ENCODE measurements around the gene C15orf61. TPM values are rescaled to one million over a fixed set of nuclear protein-coding genes. Genes with fewer than 3 reads are reported as not detected.

The C15orf61 gene
- total and polyA plus RNA-seq, 2 of the 13 experiments (the other 11 are each of a cell fraction or from before 2014, with no cell fraction given) = 2.1 to 6.6 TPM

DNA sequence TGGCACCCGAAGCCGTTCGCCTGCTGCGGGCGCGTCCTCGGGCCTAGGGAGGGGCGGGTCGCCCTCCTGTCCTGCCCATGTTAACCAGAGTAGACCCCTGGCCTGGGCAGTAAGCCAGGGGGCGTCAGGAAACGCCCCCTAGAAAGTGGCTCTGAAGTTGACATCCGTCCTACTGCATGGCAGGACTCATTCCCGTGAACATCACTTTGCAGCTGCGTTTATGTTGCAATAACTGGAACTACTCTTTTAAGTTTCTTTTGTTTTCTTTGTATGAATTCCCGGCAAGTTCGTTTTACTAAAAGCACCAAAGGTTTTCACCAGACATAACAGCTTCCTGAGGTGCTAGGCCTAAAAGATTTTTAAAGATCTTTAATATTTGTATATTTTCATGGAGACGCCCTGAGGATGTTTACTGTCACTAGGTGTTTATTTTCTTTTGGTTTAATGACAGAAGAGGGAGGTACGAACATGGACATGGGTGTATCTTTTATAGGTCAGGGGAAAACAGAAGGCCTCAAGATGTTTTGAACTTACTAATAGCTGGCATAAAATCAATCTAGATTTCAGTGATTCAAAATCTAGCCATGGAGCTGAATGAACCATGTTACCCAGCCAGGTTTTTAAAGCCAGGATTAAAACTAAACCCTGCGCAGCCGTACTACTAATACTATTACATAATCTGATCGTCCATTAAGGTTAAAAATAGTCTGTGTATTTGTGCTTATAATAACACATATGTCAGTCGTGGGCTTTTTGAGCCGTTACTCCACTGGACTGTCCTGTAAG lies 1.0 kb downstream of the C15orf61 start (continued):
- peak; percentile 71; the same call in 1 of the 2 replicates for TF ChIP-seq SNAPC4 (CRISPR knock-in tag; IDR thresholded peaks at IDR 0.05)
- 0 out of 2 replicates have a peak, but pooled peaks have one; percentile 64 for TF ChIP-seq KDM5A (IDR thresholded peaks at IDR 0.05; ENCODE audit: borderline replicate concordance, low read length)
- peak; percentile 81 for TF ChIP-seq CEBPB (IDR thresholded peaks at IDR 0.05; ENCODE audit: borderline replicate concordance, low read depth, low read length)
- TF ChIP-seq, protein P1, sequence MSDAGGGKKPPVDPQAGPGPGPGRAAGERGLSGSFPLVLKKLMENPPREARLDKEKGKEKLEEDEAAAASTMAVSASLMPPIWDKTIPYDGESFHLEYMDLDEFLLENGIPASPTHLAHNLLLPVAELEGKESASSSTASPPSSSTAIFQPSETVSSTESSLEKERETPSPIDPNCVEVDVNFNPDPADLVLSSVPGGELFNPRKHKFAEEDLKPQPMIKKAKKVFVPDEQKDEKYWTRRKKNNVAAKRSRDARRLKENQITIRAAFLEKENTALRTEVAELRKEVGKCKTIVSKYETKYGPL (CRISPR knock-in tag; IDR thresholded peaks at IDR 0.05) = peak; percentile 60; the same call in 1 of the 2 replicates
- TF ChIP-seq RERE (CRISPR knock-in tag; IDR thresholded peaks at IDR 0.05; ENCODE audit: low read depth) = no peak
- TF ChIP-seq ZNF20 (CRISPR knock-in tag; IDR thresholded peaks at IDR 0.05) = 0 out of 2 replicates have a peak, but pooled peaks have one; percentile 52
- TF ChIP-seq POLR2G (IDR thresholded peaks at IDR 0.05; ENCODE audit: low read depth, low read length) = no peak
- TF ChIP-seq NFYC (CRISPR knock-in tag; IDR thresholded peaks at IDR 0.05) = 0 out of 2 replicates have a peak, but pooled peaks have one; percentile 7
- TF ChIP-seq TFAP4 (IDR thresholded peaks at IDR 0.05; ENCODE audit: borderline replicate concordance, low read depth) = peak; percentile 13; the same call in 1 of the 2 replicates
- TF ChIP-seq ELF4 (CRISPR knock-in tag; IDR thresholded peaks at IDR 0.05; ENCODE audit: borderline replicate concordance) = 0 out of 2 replicates have a peak, but pooled peaks have one; percentile 26
- TF ChIP-seq, protein P2, sequence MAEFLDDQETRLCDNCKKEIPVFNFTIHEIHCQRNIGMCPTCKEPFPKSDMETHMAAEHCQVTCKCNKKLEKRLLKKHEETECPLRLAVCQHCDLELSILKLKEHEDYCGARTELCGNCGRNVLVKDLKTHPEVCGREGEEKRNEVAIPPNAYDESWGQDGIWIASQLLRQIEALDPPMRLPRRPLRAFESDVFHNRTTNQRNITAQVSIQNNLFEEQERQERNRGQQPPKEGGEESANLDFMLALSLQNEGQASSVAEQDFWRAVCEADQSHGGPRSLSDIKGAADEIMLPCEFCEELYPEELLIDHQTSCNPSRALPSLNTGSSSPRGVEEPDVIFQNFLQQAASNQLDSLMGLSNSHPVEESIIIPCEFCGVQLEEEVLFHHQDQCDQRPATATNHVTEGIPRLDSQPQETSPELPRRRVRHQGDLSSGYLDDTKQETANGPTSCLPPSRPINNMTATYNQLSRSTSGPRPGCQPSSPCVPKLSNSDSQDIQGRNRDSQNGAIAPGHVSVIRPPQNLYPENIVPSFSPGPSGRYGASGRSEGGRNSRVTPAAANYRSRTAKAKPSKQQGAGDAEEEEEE (CRISPR knock-in tag; IDR thresholded peaks at IDR 0.05; ENCODE audit: borderline replicate concordance) = no peak
